ENCODE data around the gene COX14.
"Not testable (repeated sequence)": the region's sequence is repeated elsewhere in the genome, so short reads cannot be mapped to it uniquely, and the experiment has no call there.

GRCh38 chr12:50084409-50084774, 27.6 kb upstream of the COX14 start:
- TF ChIP-seq POLR2A (IDR thresholded peaks at IDR 0.05); CTCF (IDR thresholded peaks at IDR 0.05); EP300 (IDR thresholded peaks at IDR 0.05; ENCODE audit: low read depth): not testable (repeated sequence)

All from transverse colon (tissue), 3 donors.